Vagina (tissue), 2 donors: ENCODE data around the gene GPD2. TPM values are rescaled to one million over a fixed set of nuclear protein-coding genes. Genes with fewer than 3 reads are reported as not detected.

Source experiments
- DNase-seq, 2 donors: peaks; one replicate each; pipeline ENCODE4 v3.0.0-alpha.2; 2017; ENCODE audit errors: extremely low spot score in 2 of 2
- H3K27ac ChIP-seq: fragments of 200-600 bp; sonication (generic); one replicate; pipeline ENCODE4 v1.5.1; 2019
- H3K27me3 ChIP-seq: fragments of 200-600 bp; sonication (generic); one replicate; pipeline ENCODE4 v1.5.1; 2019
- H3K36me3 ChIP-seq, 2 donors: fragments of 200-600 bp; sonication (generic); one replicate each; pipeline ENCODE4 v1.5.1; 2017 to 2019
- H3K4me1 ChIP-seq: fragments of 200-600 bp; sonication (generic); one replicate; pipeline ENCODE4 v1.5.1; 2019
- H3K4me3 ChIP-seq, 2 donors: fragments of 200-600 bp; sonication (generic); 1 replicate in 1 of 2; 2 replicates in 1 of 2; pipeline ENCODE4 v1.5.1; 2016 to 2019
- H3K9me3 ChIP-seq: fragments of 200-600 bp; sonication (generic); one replicate; pipeline ENCODE4 v1.5.1; 2019
- CTCF ChIP-seq, 3 experiments: fragments of 450-650 bp in 2 of 3; fragments of 200-600 bp in 1 of 3; sonication (generic) in 1 of 3; IDR thresholded peaks; one replicate each; pipeline ENCODE4 v1.5.1; 2017 to 2019; ENCODE audit warnings: antibody characterized with exemption in 3 of 3, mild to moderate bottlenecking in 2 of 3, moderate library complexity in 2 of 3
- POLR2A ChIP-seq, 2 donors: fragments of 450-650 bp; IDR thresholded peaks; one replicate each; pipeline ENCODE4 v1.6.1; 2017; ENCODE audit warnings: antibody characterized with exemption in 2 of 2, mild to moderate bottlenecking in 2 of 2, moderate library complexity in 2 of 2
- POLR2AphosphoS5 ChIP-seq, 2 donors: sonication (generic); formaldehyde crosslinking; IDR thresholded peaks; one replicate each; pipeline ENCODE4 v1.9.0; 2017; ENCODE audit warnings: antibody characterized with exemption in 2 of 2, mild to moderate bottlenecking in 2 of 2, low read depth in 1 of 2; ENCODE audit not compliant: insufficient read depth in 1 of 2
- intact Hi-C: fragments of 100-400 bp; cut with DNase I; formaldehyde crosslinking; loops from one replicate; pipeline ENCODE4 v1.15.1; 2023
- total RNA-seq: library from RNA; depleted of rRNA; stranded (reverse); fragments of >200 nt; gene quantifications from one replicate; pipeline ENCODE4 v1.2.3, GENCODE V29; 2016

The GPD2 gene
- total RNA-seq, 1 donor from 2014 or later = 30.4 TPM

DNA sequence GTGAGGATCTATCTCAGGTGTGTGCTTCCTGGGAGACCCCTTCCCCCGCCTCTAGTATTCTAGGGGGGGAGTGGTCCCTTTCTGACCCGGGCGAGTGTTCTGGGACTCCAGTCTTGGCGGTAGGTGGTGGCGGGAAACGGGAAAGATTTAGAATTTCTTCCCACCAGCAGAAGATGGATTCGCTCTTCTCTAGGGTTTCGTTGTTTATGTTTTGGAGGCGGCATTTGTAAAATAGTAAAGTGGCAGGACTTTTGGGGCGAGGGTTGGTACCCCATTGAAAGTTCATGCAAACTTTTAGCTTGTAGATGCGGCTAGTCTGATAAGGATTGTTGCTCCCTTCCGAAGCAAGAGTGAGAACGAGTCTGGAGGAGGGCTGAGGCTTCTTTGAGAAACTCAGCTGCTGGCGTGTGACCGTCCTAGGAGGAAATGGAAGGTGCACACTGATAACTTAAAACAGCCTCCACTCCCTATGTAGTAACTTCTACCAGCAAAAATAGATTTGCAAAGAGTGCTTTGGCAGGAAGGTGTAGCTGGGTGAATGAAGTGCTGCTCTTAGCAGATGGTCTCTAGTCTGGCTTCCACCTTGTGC lies 412 bp downstream of the GPD2 start:
- intact Hi-C loops = loop anchor here (10.0 kb wide), 1 partner anchor 92 kb away; no protein-coding TSS in a partner anchor
- TF ChIP-seq POLR2A (IDR thresholded peaks at IDR 0.05) = no peak
- TF ChIP-seq POLR2AphosphoS5 (IDR thresholded peaks at IDR 0.05; ENCODE audit: insufficient read depth in 1 of 2, low read depth in 1 of 2) = peak in 1 of 2 donors; percentile 76
- no peak for TF ChIP-seq CTCF (IDR thresholded peaks at IDR 0.05)

DNA sequence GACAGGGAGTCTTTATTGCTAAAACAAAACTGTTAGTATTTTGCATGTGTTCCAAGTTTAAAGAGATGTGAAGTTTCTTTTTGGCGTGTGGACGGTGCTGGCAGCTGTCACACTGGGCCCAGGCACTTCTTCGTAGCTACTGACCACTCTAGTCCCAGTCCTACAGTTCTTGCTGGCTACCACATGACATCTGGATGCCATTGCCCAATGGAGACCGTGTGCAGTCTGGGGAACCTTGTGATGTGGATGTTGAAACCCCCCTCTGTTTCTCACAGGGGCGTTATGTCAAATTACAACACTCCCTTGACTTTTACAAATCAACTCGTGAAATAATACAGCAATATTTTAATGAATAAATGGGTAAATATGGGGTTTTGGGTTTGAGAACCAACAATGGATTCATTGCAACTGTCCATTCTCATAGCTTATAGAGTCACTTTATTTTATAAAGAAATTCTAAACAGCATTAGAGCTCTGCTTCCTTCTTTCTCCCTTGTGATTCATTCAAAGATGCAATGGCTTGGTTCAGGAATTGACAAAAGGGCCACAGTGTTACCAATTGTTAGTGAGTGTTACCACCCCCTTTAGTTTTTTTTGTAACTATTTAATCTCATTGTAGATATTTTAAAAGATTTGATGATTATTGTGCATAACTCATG lies 1.2 kb downstream of the GPD2 start:
- no peaks in the 10 kb centered on the region for H3K9me3 ChIP-seq
- DNase-seq = peak in 1 of 2 donors; percentile 91
- H3K4me1 ChIP-seq = peaks cover 32% of the 10 kb centered on the region
- H3K27ac ChIP-seq = peak overlapping the region; percentile 94
- H3K4me3 ChIP-seq = peak overlapping the region; percentile 55 to 66
- H3K27me3 ChIP-seq = no peaks in the 10 kb centered on the region
- TF ChIP-seq POLR2A (IDR thresholded peaks at IDR 0.05) = peak in 1 of 2 donors; percentile 22
- TF ChIP-seq CTCF (IDR thresholded peaks at IDR 0.05) = no peak
- no peaks in the 10 kb centered on the region for H3K36me3 ChIP-seq
- intact Hi-C loops = loop anchor here (10.0 kb wide), 1 partner anchor 93 kb away; no protein-coding TSS in a partner anchor

More for the DNA sequence above, 412 bp downstream of the GPD2 start:
- DNase-seq = no peak
- Histone ChIP-seq H3K27ac (peak overlapping the region; percentile 94), H3K27me3 (no peaks in the 10 kb centered on the region), H3K4me1 (peaks cover 32% of the 10 kb centered on the region), H3K9me3 (no peaks in the 10 kb centered on the region), H3K4me3 (peak overlapping the region; percentile 55 to 66), H3K36me3 (no peaks in the 10 kb centered on the region)

DNA sequence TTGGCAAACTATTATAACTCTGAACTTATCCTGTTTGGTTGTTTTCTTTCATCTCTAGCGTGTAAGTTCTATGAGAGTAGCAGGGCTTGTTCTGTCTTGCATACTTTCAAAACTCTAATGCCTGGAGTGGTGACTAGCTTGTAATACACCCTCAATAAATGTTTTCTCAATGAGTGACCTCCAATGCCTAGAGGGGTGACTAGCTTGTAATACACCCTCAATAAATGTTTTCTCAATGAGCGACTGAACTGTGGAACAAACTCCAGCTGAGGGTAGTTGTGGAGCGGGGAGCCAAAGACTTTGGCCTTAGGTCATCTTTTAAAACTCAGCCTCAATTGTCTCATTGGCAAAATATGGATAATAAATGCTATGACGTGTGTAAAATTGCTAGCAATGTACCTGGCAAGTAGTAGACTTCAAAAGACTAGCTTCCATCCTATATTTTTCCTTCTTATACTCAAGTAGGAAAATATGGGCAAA lies 1.8 kb downstream of the GPD2 start:
- no peaks in the 10 kb centered on the region for H3K36me3 ChIP-seq
- no peaks in the 10 kb centered on the region for H3K27me3 ChIP-seq
- H3K4me1 ChIP-seq = peaks cover 32% of the 10 kb centered on the region
- no peak overlapping the region for H3K4me3 ChIP-seq
- TF ChIP-seq POLR2AphosphoS5 (IDR thresholded peaks at IDR 0.05; ENCODE audit: insufficient read depth in 1 of 2, low read depth in 1 of 2) = peak in 1 of 2 donors; percentile 61
- no peak for TF ChIP-seq CTCF (IDR thresholded peaks at IDR 0.05)
- TF ChIP-seq POLR2A (IDR thresholded peaks at IDR 0.05) = no peak
- no peaks in the 10 kb centered on the region for H3K9me3 ChIP-seq
- H3K27ac ChIP-seq = peak overlapping the region; percentile 94
- intact Hi-C loops = loop anchor here (10.0 kb wide), 1 partner anchor 93 kb away; no protein-coding TSS in a partner anchor
- no peak for DNase-seq

DNA sequence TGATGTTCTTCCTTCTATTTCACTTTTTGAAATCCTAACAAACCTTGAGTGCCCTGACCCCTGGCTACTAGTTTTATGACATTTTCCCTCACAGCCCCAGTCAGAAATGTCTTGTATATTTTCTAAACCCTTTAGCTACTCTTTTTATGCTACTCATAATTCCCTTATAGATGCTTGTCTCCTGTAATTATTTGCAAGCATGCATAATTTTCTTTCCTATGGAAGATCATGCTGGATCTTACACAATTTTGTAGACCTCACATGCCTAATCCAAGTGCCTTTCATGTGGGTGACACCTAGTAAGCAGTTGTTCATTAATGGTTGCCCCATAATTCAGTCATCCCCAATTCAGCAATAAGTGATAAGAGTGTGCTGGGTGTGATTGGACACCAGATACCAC lies 6.9 kb downstream of the GPD2 start:
- Histone ChIP-seq H3K36me3 (no peaks in the 10 kb centered on the region), H3K27me3 (no peaks in the 10 kb centered on the region), H3K4me3 (no peak overlapping the region), H3K9me3 (no peaks in the 10 kb centered on the region), H3K4me1 (peaks cover 16% of the 10 kb centered on the region), H3K27ac (no peak overlapping the region)
- TF ChIP-seq CTCF (IDR thresholded peaks at IDR 0.05) (no peak), POLR2AphosphoS5 (IDR thresholded peaks at IDR 0.05; ENCODE audit: insufficient read depth in 1 of 2, low read depth in 1 of 2) (no peak), POLR2A (IDR thresholded peaks at IDR 0.05) (no peak)
- intact Hi-C loops = no loop called here
- no peak for DNase-seq
